SK-N-SH (cell line): ENCODE results near the gene THSD4. TPM values are rescaled to one million over a fixed set of nuclear protein-coding genes. Genes with fewer than 3 reads are reported as not detected.

ENCODE experiments used
- CTCF ChIA-PET: fragments of 300-600, 350-600 bp; formaldehyde crosslinking; extraction: SDS; loops from one replicate; lab custom pipeline; 2021; lab: Yijun Ruan, JAX
- POLR2A ChIA-PET: fragments of 350-600 bp; sonication (Branson Sonifier 250); formaldehyde crosslinking; extraction: SDS; loops from one replicate; lab custom pipeline; 2020; ENCODE audit warnings: antibody characterized with exemption, inconsistent platforms; lab: Yijun Ruan, JAX
- DNase-seq: peaks from one replicate; pipeline ENCODE4 v3.0.0; 2012
- H2AFZ ChIP-seq: fragments of 200-600 bp; sonication (generic); 2 replicates; pipeline ENCODE4 v1.8.1; 2016; ENCODE audit warnings: antibody characterized with exemption, mild to moderate bottlenecking, low read depth
- H3F3A ChIP-seq: fragments of 200-600 bp; sonication (generic); replicated peaks from 2 replicates; pipeline ENCODE3; 2016; ENCODE audit warnings: antibody characterized with exemption, mild to moderate bottlenecking; ENCODE audit not compliant: insufficient read depth
- H3K27ac ChIP-seq, 2 experiments: fragments of 200-500 bp in 1 of 2; fragments of 200-600 bp in 1 of 2; sonication (Bioruptor generic) in 1 of 2; sonication (generic), shearing (Covaris generic) in 1 of 2; 2 replicates each; pipeline versions ENCODE4 v1.5.1 to v1.6.1; 2014 to 2016; ENCODE audit warnings: low read depth in 2 of 2, inconsistent platforms in 1 of 2, low read length in 1 of 2, mild to moderate bottlenecking in 1 of 2, mixed read lengths in 1 of 2
- H3K27me3 ChIP-seq: fragments of 200-600 bp; sonication (generic), shearing (Covaris generic); 2 replicates; pipeline ENCODE4 v1.6.1; 2016; ENCODE audit warnings: mixed run types; ENCODE audit not compliant: insufficient read depth
- H3K36me3 ChIP-seq, 2 experiments: fragments of 200-500 bp in 1 of 2; fragments of 200-600 bp in 1 of 2; sonication (Bioruptor generic) in 1 of 2; sonication (generic) in 1 of 2; replicated peaks in 1 of 2; 2 replicates each; pipeline versions ENCODE3 to v1.5.1; 2014 to 2016; ENCODE audit warnings: low read length in 1 of 2, mild to moderate bottlenecking in 1 of 2; ENCODE audit not compliant: insufficient read depth in 2 of 2, control insufficient read depth in 1 of 2
- H3K4me1 ChIP-seq, 2 experiments: fragments of 200-500 bp in 1 of 2; fragments of 200-600 bp in 1 of 2; sonication (Bioruptor generic) in 1 of 2; sonication (generic), shearing (Covaris generic) in 1 of 2; 2 replicates each; pipeline versions ENCODE4 v1.5.1 to v1.6.1; 2014 to 2016; ENCODE audit warnings: low read depth in 1 of 2, low read length in 1 of 2, mixed run types in 1 of 2; ENCODE audit not compliant: insufficient read depth in 2 of 2, control insufficient read depth in 1 of 2
- H3K4me2 ChIP-seq: fragments of 200-600 bp; sonication (generic), shearing (Covaris generic); 2 replicates; pipeline ENCODE4 v1.6.1; 2017; ENCODE audit warnings: mixed run types
- H3K4me3 ChIP-seq, 2 experiments: fragments of 200-500 bp in 1 of 2; fragments of 200-600 bp in 1 of 2; sonication (Bioruptor generic) in 1 of 2; sonication (generic), shearing (Covaris generic) in 1 of 2; 2 replicates each; pipeline versions ENCODE4 v1.5.1 to v1.8.1; 2014 to 2016; ENCODE audit warnings: low read depth in 2 of 2, inconsistent platforms in 1 of 2, low read length in 1 of 2, mild to moderate bottlenecking in 1 of 2, mixed read lengths in 1 of 2, moderate library complexity in 1 of 2
- H3K79me2 ChIP-seq: fragments of 200-600 bp; sonication (generic); 2 replicates; pipeline ENCODE4 v1.8.1; 2017; ENCODE audit warnings: mild to moderate bottlenecking; ENCODE audit not compliant: insufficient read depth
- H3K9ac ChIP-seq: fragments of 200-600 bp; sonication (generic); 2 replicates; pipeline ENCODE4 v1.6.1; 2017; ENCODE audit warnings: mixed run types
- H3K9me2 ChIP-seq: fragments of 200-600 bp; sonication (generic); 2 replicates; pipeline ENCODE4 v1.6.1; 2017; ENCODE audit warnings: mixed run types
- H3K9me3 ChIP-seq: fragments of 200-600 bp; sonication (generic); 2 replicates; pipeline ENCODE4 v1.6.1; 2017; ENCODE audit warnings: mixed run types, mild to moderate bottlenecking, moderate library complexity
- H4K20me1 ChIP-seq: fragments of 200-600 bp; sonication (generic); 2 replicates; pipeline ENCODE4 v1.6.1; 2017; ENCODE audit warnings: mild to moderate bottlenecking, mixed run types; ENCODE audit not compliant: insufficient read depth
- ELF1 ChIP-seq: IDR thresholded peaks from 2 replicates; pipeline ENCODE4 v1.4.0; 2012
- EP300 ChIP-seq, 2 experiments: IDR thresholded peaks; 2 replicates each; pipeline versions ENCODE4 v1.4.0 to v1.6.1; 2012; ENCODE audit warnings: borderline replicate concordance in 1 of 2, low read depth in 1 of 2, low read length in 1 of 2
- EZH2phosphoT487 ChIP-seq: fragments of 200-600 bp; sonication (generic); IDR thresholded peaks from 2 replicates; pipeline ENCODE4 v1.6.1; 2017; ENCODE audit warnings: low read depth, mixed run types, mild to moderate bottlenecking, antibody characterized with exemption, moderate library complexity, borderline replicate concordance
- FOXM1 ChIP-seq: IDR thresholded peaks from 2 replicates; pipeline ENCODE4 v1.4.0; 2012; ENCODE audit warnings: low read depth, mild to moderate bottlenecking
- GATA2 ChIP-seq: sonication (generic); formaldehyde crosslinking; IDR thresholded peaks from 2 replicates; pipeline ENCODE4 v1.5.0; 2020; ENCODE audit warnings: mild to moderate bottlenecking, missing genetic modification reagents
- MXI1 ChIP-seq: IDR thresholded peaks from 2 replicates; pipeline ENCODE4 v1.6.1; 2012; ENCODE audit warnings: mild to moderate bottlenecking, low read depth, low read length, improper control_type of control experiment
- POLR2AphosphoS5 ChIP-seq: IDR thresholded peaks from 2 replicates; pipeline ENCODE4 v1.6.1; 2012; ENCODE audit warnings: low read depth, low read length
- RCOR1 ChIP-seq: fragments of 150-350 bp; IDR thresholded peaks from 2 replicates; pipeline ENCODE4 v1.6.1; 2017; ENCODE audit warnings: antibody characterized with exemption, low read length
- SIN3A ChIP-seq: IDR thresholded peaks from 2 replicates; pipeline ENCODE4 v1.6.1; 2012; ENCODE audit warnings: low read depth, mild to moderate bottlenecking, low read length, moderate library complexity, borderline replicate concordance
- TCF12 ChIP-seq: IDR thresholded peaks from 2 replicates; pipeline ENCODE4 v1.4.0; 2012
- TEAD4 ChIP-seq: IDR thresholded peaks from 2 replicates; pipeline ENCODE4 v1.4.0; 2012; ENCODE audit warnings: mild to moderate bottlenecking, borderline replicate concordance; ENCODE audit not compliant: insufficient read depth
- USF2 ChIP-seq: fragments of 150-350 bp; IDR thresholded peaks from 2 replicates; pipeline ENCODE4 v1.6.1; 2017; ENCODE audit warnings: antibody characterized with exemption, low read length, low read depth, borderline replicate concordance
- WGBS: methylation state at CpG from one replicate; pipeline ENCODE4 v1.1.6; 2017; ENCODE audit warnings: low lambda C conversion rate; 5-methylcytosine and 5-hydroxymethylcytosine counted together
- polyA plus RNA-seq, 3 experiments: library from polyadenylated mRNA; depleted of rRNA; stranded (reverse); fragments of >200 nt; gene quantifications; 2 replicates each; pipeline ENCODE4 v1.2.3, GENCODE V29; 2012
- TF ChIP-seq, protein P1 (sequence below): IDR thresholded peaks from 2 replicates; pipeline ENCODE4 v1.4.0; 2012; ENCODE audit warnings: low read depth, borderline replicate concordance

THSD4 gene
- polyA plus RNA-seq, 1 of the 3 experiments (the other 2 are of a cell fraction): 79.1 TPM

DNA sequence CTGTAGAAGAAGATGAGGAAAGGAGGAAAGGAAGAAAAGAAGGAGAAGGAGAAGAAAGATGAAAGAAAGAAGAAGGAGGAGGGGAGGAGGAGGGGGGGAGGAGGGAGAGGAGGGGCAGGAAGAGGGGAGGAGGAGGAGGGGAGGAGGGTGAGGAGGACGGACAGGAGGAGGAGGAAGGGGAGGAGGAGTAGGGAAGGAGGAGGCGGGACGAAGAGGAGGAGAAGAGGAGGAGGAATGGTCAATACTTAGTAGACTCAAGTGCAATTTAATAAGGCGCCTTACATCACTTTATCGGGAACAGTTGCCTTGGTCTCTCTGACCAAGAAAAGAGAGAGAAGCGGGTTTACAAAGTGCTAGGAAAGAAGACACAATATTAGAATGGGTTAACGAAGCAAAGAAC lies 671.4 kb downstream of the THSD4 start:
- Histone ChIP-seq H3K27ac (no peak overlapping the region), H3F3A (no peaks in the 10 kb centered on the region), H3K4me1 (peaks cover 0 to 6% of the 10 kb centered on the region in 2 experiments; a peak in 2 of 4 replicates), H3K36me3 (no peaks in the 10 kb centered on the region), H3K27me3 (no peaks in the 10 kb centered on the region), H3K9ac (no peak overlapping the region), H4K20me1 (no peaks in the 10 kb centered on the region), H3K9me2 (no peaks in the 10 kb centered on the region), H2AFZ (no peak overlapping the region), H3K4me2 (no peak overlapping the region), H3K79me2 (no peaks in the 10 kb centered on the region), H3K9me3 (no peaks in the 10 kb centered on the region), H3K4me3 (no peak overlapping the region)
- DNase-seq: no peak
- POLR2A ChIA-PET: no interaction called here
- WGBS: 92% methylated on average over 7 of the region's 7 CpGs
- CTCF ChIA-PET: interaction anchor here (0.6 to 6.7 kb wide), 3 partner anchors 14 to 980 kb away, joined by 3 to 39 read pairs (median 10); no protein-coding TSS in a partner anchor
- TF ChIP-seq RCOR1 (no peak), TCF12 (no peak), EP300 (IDR thresholded peaks at IDR 0.05; ENCODE audit: borderline replicate concordance in 1 of 2, low read depth in 1 of 2, low read length in 1 of 2) (no peak), TEAD4 (no peak), FOXM1 (no peak), SIN3A (no peak), USF2 (no peak), ELF1 (no peak)
- TF ChIP-seq, protein P1, sequence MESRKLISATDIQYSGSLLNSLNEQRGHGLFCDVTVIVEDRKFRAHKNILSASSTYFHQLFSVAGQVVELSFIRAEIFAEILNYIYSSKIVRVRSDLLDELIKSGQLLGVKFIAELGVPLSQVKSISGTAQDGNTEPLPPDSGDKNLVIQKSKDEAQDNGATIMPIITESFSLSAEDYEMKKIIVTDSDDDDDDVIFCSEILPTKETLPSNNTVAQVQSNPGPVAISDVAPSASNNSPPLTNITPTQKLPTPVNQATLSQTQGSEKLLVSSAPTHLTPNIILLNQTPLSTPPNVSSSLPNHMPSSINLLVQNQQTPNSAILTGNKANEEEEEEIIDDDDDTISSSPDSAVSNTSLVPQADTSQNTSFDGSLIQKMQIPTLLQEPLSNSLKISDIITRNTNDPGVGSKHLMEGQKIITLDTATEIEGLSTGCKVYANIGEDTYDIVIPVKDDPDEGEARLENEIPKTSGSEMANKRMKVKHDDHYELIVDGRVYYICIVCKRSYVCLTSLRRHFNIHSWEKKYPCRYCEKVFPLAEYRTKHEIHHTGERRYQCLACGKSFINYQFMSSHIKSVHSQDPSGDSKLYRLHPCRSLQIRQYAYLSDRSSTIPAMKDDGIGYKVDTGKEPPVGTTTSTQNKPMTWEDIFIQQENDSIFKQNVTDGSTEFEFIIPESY: no peak

GRCh38 chr15:71788646-71789579 lies 673.6 kb downstream of the THSD4 start:
- Histone ChIP-seq H3K9ac (no peak overlapping the region), H3K36me3 (no peaks in the 10 kb centered on the region), H3K9me3 (no peaks in the 10 kb centered on the region), H4K20me1 (no peaks in the 10 kb centered on the region), H3K4me1 (peaks cover 0 to 6% of the 10 kb centered on the region in 2 experiments; a peak in 2 of 4 replicates), H2AFZ (no peak overlapping the region), H3K4me2 (no peak overlapping the region), H3K27me3 (no peaks in the 10 kb centered on the region), H3K27ac (no peak overlapping the region), H3K9me2 (no peaks in the 10 kb centered on the region), H3K4me3 (no peak overlapping the region), H3F3A (no peaks in the 10 kb centered on the region), H3K79me2 (no peaks in the 10 kb centered on the region)
- 86% methylated on average over 14 of the region's 15 CpGs for WGBS
- no peak for DNase-seq
- ChIA-PET POLR2A (no interaction called here), CTCF (interaction anchor here (1.3 to 6.7 kb wide), 4 partner anchors 9 to 367 kb away, joined by 3 to 39 read pairs (median 14); partner anchors contain the start of genes MYO9A and SENP8)
- no peak for TF ChIP-seq POLR2AphosphoS5
- no peak for TF ChIP-seq MXI1
- TF ChIP-seq EZH2phosphoT487: no peak
- TF ChIP-seq GATA2 (CRISPR knock-in tag): no peak
